ENCODE measurements around the gene RAB3GAP1. TPM values are rescaled to one million over a fixed set of nuclear protein-coding genes. Genes with fewer than 3 reads are reported as not detected.
A peak's percentile ranks its signal among the peaks of the same experiment; 100 is the strongest.

RAB3GAP1 gene
- total and polyA plus RNA-seq, 4 experiments from 2014 or later: 8.4 to 46.7 (median 34.3) TPM

GRCh38 chr2:135203944-135204343 is 151.9 kb downstream of the RAB3GAP1 start:
- ChIA-PET POLR2A (ENCODE audit: partially characterized antibody) (no interaction called here), CTCF (ENCODE audit: partially characterized antibody) (interaction anchor here (0.7 kb wide), 1 partner anchor 246 kb away, joined by 4 read pairs; no protein-coding TSS in a partner anchor)
- Histone ChIP-seq H3K9me3 (ENCODE audit: control insufficient read depth in 1 of 2, low read length in 2 of 2) (no peaks in the 10 kb centered on the region), H3K27me3 (ENCODE audit: insufficient read depth, low read length) (no peaks in the 10 kb centered on the region), H3K27ac (ENCODE audit: low read depth, low read length) (no peak overlapping the region), H3K4me3 (ENCODE audit: low read length in 2 of 2) (no peak overlapping the region), H3K36me3 (ENCODE audit: insufficient read depth, low read length) (no peaks in the 10 kb centered on the region), H3K4me1 (ENCODE audit: insufficient read depth, low read length) (no peaks in the 10 kb centered on the region)
- Mint-ChIP-seq H3K4me3 (no peak overlapping the region), H3K9me3 (peaks cover 0 to 2% (median 0%) of the 10 kb centered on the region in 8 donors), H3K27ac (no peak overlapping the region), H3K36me3 (peaks cover 5 to 12% of the 10 kb centered on the region in 2 donors), H3K27me3 (no peaks in the 10 kb centered on the region), H3K4me1 (no peaks in the 10 kb centered on the region)
- intact Hi-C loops (cut with micrococcal nuclease): no loop called here
- DNase-seq: no peak

GRCh38 chr2:135208016-135208415 is 155.9 kb downstream of the RAB3GAP1 start:
- ChIA-PET CTCF (ENCODE audit: partially characterized antibody) (no interaction called here), POLR2A (ENCODE audit: partially characterized antibody) (no interaction called here)
- intact Hi-C loops (cut with micrococcal nuclease): no loop called here
- Histone ChIP-seq H3K27me3 (ENCODE audit: insufficient read depth, low read length) (no peaks in the 10 kb centered on the region), H3K36me3 (ENCODE audit: insufficient read depth, low read length) (no peaks in the 10 kb centered on the region), H3K4me3 (ENCODE audit: low read length in 2 of 2) (no peak overlapping the region), H3K4me1 (ENCODE audit: insufficient read depth, low read length) (no peaks in the 10 kb centered on the region), H3K27ac (ENCODE audit: low read depth, low read length) (no peak overlapping the region), H3K9me3 (ENCODE audit: control insufficient read depth in 1 of 2, low read length in 2 of 2) (no peaks in the 10 kb centered on the region)
- no peak for DNase-seq
- H3K27ac Mint-ChIP-seq: peak overlapping the region in 1 of 7 donors; percentile 22
- peaks cover 0 to 4% of the 10 kb centered on the region in 2 donors for H3K36me3 Mint-ChIP-seq
- no peaks in the 10 kb centered on the region for H3K27me3 Mint-ChIP-seq
- H3K4me3 Mint-ChIP-seq: no peak overlapping the region
- no peaks in the 10 kb centered on the region for H3K9me3 Mint-ChIP-seq
- no peaks in the 10 kb centered on the region for H3K4me1 Mint-ChIP-seq

- ChIA-PET CTCF (ENCODE audit: partially characterized antibody) (no interaction called here), POLR2A (ENCODE audit: partially characterized antibody) (no interaction called here)
- no peaks in the 10 kb centered on the region for H3K36me3 ChIP-seq (ENCODE audit: insufficient read depth, low read length)
- H3K27ac Mint-ChIP-seq: no peak overlapping the region
- H3K27me3 ChIP-seq (ENCODE audit: insufficient read depth, low read length): no peaks in the 10 kb centered on the region
- H3K9me3 ChIP-seq (ENCODE audit: control insufficient read depth in 1 of 2, low read length in 2 of 2): no peaks in the 10 kb centered on the region
- H3K4me3 ChIP-seq (ENCODE audit: low read length in 2 of 2): no peak overlapping the region
- no peak for DNase-seq
- no peaks in the 10 kb centered on the region for H3K4me1 Mint-ChIP-seq
- H3K27me3 Mint-ChIP-seq: no peaks in the 10 kb centered on the region
- intact Hi-C loops (cut with micrococcal nuclease): no loop called here
- H3K27ac ChIP-seq (ENCODE audit: low read depth, low read length): no peak overlapping the region
- H3K4me3 Mint-ChIP-seq: no peak overlapping the region
- peaks cover 0 to 11% of the 10 kb centered on the region in 2 donors for H3K36me3 Mint-ChIP-seq
- H3K9me3 Mint-ChIP-seq: no peaks in the 10 kb centered on the region
- H3K4me1 ChIP-seq (ENCODE audit: insufficient read depth, low read length): no peaks in the 10 kb centered on the region
These were observed 160.7 kb downstream of the RAB3GAP1 start for GRCh38 chr2:135212757-135213156.

GRCh38 chr2:135218426-135218825 is 166.3 kb downstream of the RAB3GAP1 start:
- Histone ChIP-seq H3K4me3 (ENCODE audit: low read length in 2 of 2) (no peak overlapping the region), H3K36me3 (ENCODE audit: insufficient read depth, low read length) (no peaks in the 10 kb centered on the region), H3K27me3 (ENCODE audit: insufficient read depth, low read length) (no peaks in the 10 kb centered on the region), H3K9me3 (ENCODE audit: control insufficient read depth in 1 of 2, low read length in 2 of 2) (no peaks in the 10 kb centered on the region), H3K27ac (ENCODE audit: low read depth, low read length) (no peak overlapping the region), H3K4me1 (ENCODE audit: insufficient read depth, low read length) (no peaks in the 10 kb centered on the region)
- DNase-seq: no peak
- no peaks in the 10 kb centered on the region for H3K9me3 Mint-ChIP-seq
- H3K27ac Mint-ChIP-seq: no peak overlapping the region
- H3K4me3 Mint-ChIP-seq: no peak overlapping the region
- ChIA-PET POLR2A (ENCODE audit: partially characterized antibody) (no interaction called here), CTCF (ENCODE audit: partially characterized antibody) (no interaction called here)
- H3K4me1 Mint-ChIP-seq: no peaks in the 10 kb centered on the region
- no peaks in the 10 kb centered on the region for H3K27me3 Mint-ChIP-seq
- H3K36me3 Mint-ChIP-seq: peaks cover 0 to 14% of the 10 kb centered on the region in 2 donors
- intact Hi-C loops (cut with micrococcal nuclease): no loop called here

GRCh38 chr2:135219226-135219625 is 167.1 kb downstream of the RAB3GAP1 start:
- POLR2A ChIA-PET (ENCODE audit: partially characterized antibody): no interaction called here
- no peaks in the 10 kb centered on the region for H3K36me3 ChIP-seq (ENCODE audit: insufficient read depth, low read length)
- H3K27me3 Mint-ChIP-seq: no peaks in the 10 kb centered on the region
- H3K4me3 ChIP-seq (ENCODE audit: low read length in 2 of 2): no peak overlapping the region
- H3K4me1 Mint-ChIP-seq: no peaks in the 10 kb centered on the region
- H3K27ac Mint-ChIP-seq: no peak overlapping the region
- H3K9me3 Mint-ChIP-seq: no peaks in the 10 kb centered on the region
- CTCF ChIA-PET (ENCODE audit: partially characterized antibody): no interaction called here
- H3K4me1 ChIP-seq (ENCODE audit: insufficient read depth, low read length): no peaks in the 10 kb centered on the region
- H3K27me3 ChIP-seq (ENCODE audit: insufficient read depth, low read length): no peaks in the 10 kb centered on the region
- H3K9me3 ChIP-seq (ENCODE audit: control insufficient read depth in 1 of 2, low read length in 2 of 2): no peaks in the 10 kb centered on the region
- intact Hi-C loops (cut with micrococcal nuclease): no loop called here
- no peak overlapping the region for H3K4me3 Mint-ChIP-seq
- DNase-seq: no peak
- H3K36me3 Mint-ChIP-seq: peaks cover 0 to 14% of the 10 kb centered on the region in 2 donors
- no peak overlapping the region for H3K27ac ChIP-seq (ENCODE audit: low read depth, low read length)

Other genes with a start within 250 kb of the RAB3GAP1 start
- gene ACMSD, start 213.7 kb upstream of the RAB3GAP1 start, total RNA-seq: not detected
- not detected for gene ACMSD, start 213.7 kb upstream of the RAB3GAP1 start, polyA plus RNA-seq
- 10 to 100 TPM; 75.4 to 80.6 TPM for gene CCNT2, start 133.5 kb upstream of the RAB3GAP1 start, total RNA-seq
- gene CCNT2, start 133.5 kb upstream of the RAB3GAP1 start, polyA plus RNA-seq: 10 to 100 TPM; 23.1 to 24.2 TPM
- gene MAP3K19, start 4.8 kb upstream of the RAB3GAP1 start, total RNA-seq: not detected
- not detected for gene MAP3K19, start 4.8 kb upstream of the RAB3GAP1 start, polyA plus RNA-seq

Measured in CD4-positive, alpha-beta memory T cell (primary cell).